ENCODE data around the gene PRICKLE3.

GRCh38 chrX:49212209-49212608 lies 26.0 kb upstream of the PRICKLE3 start:
- TF ChIP-seq GATA2 (IDR thresholded peaks at IDR 0.05; ENCODE audit: low read depth, low read length) = no peak
- no peak for TF ChIP-seq GATA3 (IDR thresholded peaks at IDR 0.05; ENCODE audit: low read depth, low read length)

All from SH-SY5Y (cell line).